Endothelial cell of umbilical vein (primary cell): ENCODE data around the gene ME3. TPM values are rescaled to one million over a fixed set of nuclear protein-coding genes. Genes with fewer than 3 reads are reported as not detected.

ENCODE experiments used
- BruUV-seq: library from RNA; stranded (reverse); fragments of 400-500 nt; replicated peaks from 2 replicates; lab custom pipeline; 2021; lab: Mats Ljungman, UMichigan
- CTCF ChIA-PET: fragments of 300-600, 350-600 bp; sonication (Branson Sonifier 250); formaldehyde crosslinking; loops from one replicate; lab custom pipeline; 2021; ENCODE audit warnings: antibody characterized with exemption, inconsistent platforms; lab: Charles Lee
- POLR2A ChIA-PET: fragments of 300-600, 350-600 bp; sonication (Branson Sonifier 250); formaldehyde crosslinking; loops from one replicate; lab custom pipeline; 2021; ENCODE audit warnings: antibody characterized with exemption, inconsistent platforms; lab: Charles Lee
- DNase-seq: peaks from one replicate; pipeline ENCODE4 v3.0.0-alpha.2; 2011; ENCODE audit warnings: low read depth, low spot score
- FAIRE-seq: peaks from 2 replicates; lab custom pipeline; 2011; peaks lifted over from hg19 to GRCh38; lab: Jason Lieb, UNC
- H2AFZ ChIP-seq: 2 replicates; pipeline ENCODE4 v1.6.0; 2012; ENCODE audit warnings: low read depth, low read length, control low read depth, inconsistent platforms
- H3K27ac ChIP-seq: 2 replicates; pipeline ENCODE4 v1.5.1; 2011; ENCODE audit warnings: low read depth, mild to moderate bottlenecking, control low read depth, low read length, moderate library complexity; ENCODE audit not compliant: insufficient read depth
- H3K27me3 ChIP-seq, 2 experiments: 2 replicates each; pipeline versions ENCODE4 v1.6.0 to v1.6.1; 2011; ENCODE audit warnings: low read length in 2 of 2, mixed read lengths in 1 of 2; ENCODE audit not compliant: control insufficient read depth in 2 of 2, insufficient read depth in 2 of 2
- H3K36me3 ChIP-seq, 2 experiments: 2 replicates in 1 of 2; 3 replicates in 1 of 2; pipeline ENCODE4 v1.5.1; 2011; ENCODE audit warnings: low read length in 2 of 2, mild to moderate bottlenecking in 1 of 2, moderate library complexity in 1 of 2; ENCODE audit not compliant: control insufficient read depth in 2 of 2, insufficient read depth in 2 of 2; ENCODE audit errors: extremely low read depth in 1 of 2
- H3K4me1 ChIP-seq: 3 replicates; pipeline ENCODE4 v1.5.1; 2011; ENCODE audit warnings: mild to moderate bottlenecking, low read length; ENCODE audit not compliant: control insufficient read depth, insufficient read depth; ENCODE audit errors: extremely low read depth
- H3K4me2 ChIP-seq: 2 replicates; pipeline ENCODE4 v1.6.1; 2011; ENCODE audit warnings: low read length, control low read depth, mixed read lengths; ENCODE audit not compliant: insufficient read depth
- H3K4me3 ChIP-seq, 3 experiments: fragments of 200-600 bp in 1 of 3; sonication (generic), shearing (Covaris generic) in 1 of 3; replicated peaks in 1 of 3; 2 replicates each; pipeline ENCODE4 v1.5.1; 2011 to 2016; ENCODE audit warnings: control low read depth in 3 of 3, low read length in 3 of 3, mild to moderate bottlenecking in 2 of 3, inconsistent platforms in 1 of 3, low read depth in 1 of 3, moderate library complexity in 1 of 3; ENCODE audit not compliant: insufficient read depth in 1 of 3
- H3K79me2 ChIP-seq: 2 replicates; pipeline ENCODE4 v1.6.0; 2012; ENCODE audit warnings: low read length, inconsistent platforms; ENCODE audit not compliant: control insufficient read depth, insufficient read depth
- H3K9ac ChIP-seq: replicated peaks from 2 replicates; pipeline ENCODE3; 2011; ENCODE audit warnings: low read length, control low read depth; ENCODE audit not compliant: insufficient read depth; ENCODE audit errors: extremely low read depth
- H3K9me1 ChIP-seq: replicated peaks from 3 replicates; pipeline ENCODE4 v1.6.0; 2011; ENCODE audit warnings: mild to moderate bottlenecking, low read length; ENCODE audit not compliant: control insufficient read depth, insufficient read depth; ENCODE audit errors: extremely low read depth
- H3K9me3 ChIP-seq: replicated peaks from 2 replicates; pipeline ENCODE4 v1.5.1; 2012; ENCODE audit warnings: low read length, inconsistent platforms; ENCODE audit not compliant: control insufficient read depth, insufficient read depth
- H4K20me1 ChIP-seq: replicated peaks from 2 replicates; pipeline ENCODE3; 2011; ENCODE audit warnings: mild to moderate bottlenecking, low read length; ENCODE audit not compliant: control insufficient read depth, insufficient read depth; ENCODE audit errors: extremely low read depth
- EZH2 ChIP-seq: IDR thresholded peaks from 2 replicates; pipeline ENCODE4 v1.6.1; 2012; ENCODE audit warnings: borderline replicate concordance, low read depth, mild to moderate bottlenecking, moderate library complexity, low read length, inconsistent platforms; ENCODE audit not compliant: severe bottlenecking
- FOS ChIP-seq: IDR thresholded peaks from 2 replicates; pipeline ENCODE4 v1.6.1; 2011; ENCODE audit warnings: mild to moderate bottlenecking, low read length, moderate library complexity, borderline replicate concordance; ENCODE audit not compliant: insufficient read depth
- GATA2 ChIP-seq: IDR thresholded peaks from 2 replicates; pipeline ENCODE4 v1.7.0; 2011; ENCODE audit warnings: low read depth, mild to moderate bottlenecking, moderate library complexity, mixed read lengths, low read length; ENCODE audit not compliant: insufficient read length, insufficient read depth
- JUN ChIP-seq: IDR thresholded peaks from 2 replicates; pipeline ENCODE4 v1.6.1; 2011; ENCODE audit warnings: borderline replicate concordance, low read depth; ENCODE audit not compliant: insufficient read length, insufficient read depth
- MYC ChIP-seq: IDR thresholded peaks from one replicate; pipeline ENCODE4 v1.6.1; 2011; ENCODE audit warnings: mild to moderate bottlenecking, low read depth, low read length
- POLR2A ChIP-seq: IDR thresholded peaks from 2 replicates; pipeline ENCODE4 v1.6.1; 2012; ENCODE audit warnings: low read depth, mild to moderate bottlenecking, control low read depth, low read length
- POLR2AphosphoS5 ChIP-seq: IDR thresholded peaks from 2 replicates; pipeline ENCODE4 v1.6.1; 2012; ENCODE audit warnings: low read depth, mild to moderate bottlenecking, control low read depth, low read length, moderate library complexity; ENCODE audit not compliant: insufficient read depth
- dilution Hi-C: fragments of 300-500 bp; cut with MboI; formaldehyde crosslinking; loops from one replicate; pipeline ENCODE4 v1.15.0; 2019; ENCODE audit warnings: low sequenced_read_pairs; ENCODE audit not compliant: extremely low pct_ligation_motif_present
- intact Hi-C: fragments of 100-400 bp; cut with micrococcal nuclease; formaldehyde crosslinking; loops from one replicate; pipeline ENCODE4 v1.10.0; 2022
- polyA plus RNA-seq, 4 experiments: library from polyadenylated mRNA; depleted of rRNA in 3 of 4; stranded (reverse) in 3 of 4; unstranded in 1 of 4; fragments of >200 nt; gene quantifications; 2 replicates each; pipeline versions ENCODE4 v1.2.1 to v1.2.3, GENCODE V29; 2011 to 2012; ENCODE audit warnings: missing spikeins in 1 of 4
- total RNA-seq: library from RNA; stranded (reverse); gene quantifications from 2 replicates; pipeline ENCODE4 v1.2.3, GENCODE V29; 2021
- TF ChIP-seq, protein P1 (sequence below), 2 donors: IDR thresholded peaks; 1 replicate in 1 of 2; 2 replicates in 1 of 2; pipeline ENCODE4 v1.5.1; 2011; ENCODE audit warnings: low read length in 2 of 2, mild to moderate bottlenecking in 2 of 2, moderate library complexity in 2 of 2, control low read depth in 1 of 2, inconsistent platforms in 1 of 2, low read depth in 1 of 2; ENCODE audit not compliant: insufficient read depth in 1 of 2; ENCODE audit errors: extremely low read depth in 1 of 2
- TF ChIP-seq, protein P2 (sequence below): IDR thresholded peaks from 2 replicates; pipeline ENCODE4 v1.6.1; 2011; ENCODE audit not compliant: insufficient read depth, insufficient read length

The ME3 gene
- total and polyA plus RNA-seq, 2 donors (not counting 3 experiments of a cell fraction or from before 2014, with no cell fraction given): 26.9 to 30.4 TPM

DNA sequence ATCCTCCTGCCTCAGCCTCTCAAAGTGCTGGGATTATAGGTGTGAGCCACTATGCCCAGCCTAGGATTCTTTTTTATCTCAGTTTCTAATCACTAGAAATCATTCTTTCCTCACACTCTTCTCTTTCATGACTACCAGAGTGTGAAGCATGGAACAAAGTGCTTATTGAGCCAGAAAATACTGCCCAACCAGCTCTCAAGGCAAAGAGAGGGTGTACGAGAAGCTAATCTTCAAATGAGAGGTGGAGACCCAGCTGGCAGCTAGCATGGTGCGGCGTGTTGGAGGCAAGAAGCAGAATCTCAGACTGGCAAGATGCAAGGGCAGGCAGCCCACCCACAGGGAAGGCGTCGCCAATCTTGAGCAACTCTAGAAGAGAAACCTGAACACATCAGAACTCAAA is 41.1 kb upstream of the ME3 start:
- peaks cover 9% of the 10 kb centered on the region for H3K4me1 ChIP-seq
- FAIRE-seq: no peak
- no peaks in the 10 kb centered on the region for H3K79me2 ChIP-seq
- no TSS peak for BruUV-seq
- ChIA-PET CTCF (no interaction called here), POLR2A (no interaction called here)
- no peak overlapping the region for H2AFZ ChIP-seq
- no peak overlapping the region for H3K4me3 ChIP-seq
- intact Hi-C loops: no loop called here
- dilution Hi-C loops: no loop called here
- no peak overlapping the region for H3K9ac ChIP-seq
- no peaks in the 10 kb centered on the region for H3K9me1 ChIP-seq
- DNase-seq: no peak
- no peaks in the 10 kb centered on the region for H3K36me3 ChIP-seq
- H3K27me3 ChIP-seq: no peaks in the 10 kb centered on the region
- no peak overlapping the region for H3K27ac ChIP-seq
- H3K9me3 ChIP-seq: no peaks in the 10 kb centered on the region
- H3K4me2 ChIP-seq: no peak overlapping the region
- TF ChIP-seq JUN (no peak), POLR2AphosphoS5 (no peak), POLR2A (no peak), EZH2 (no peak)
- TF ChIP-seq, protein P1, sequence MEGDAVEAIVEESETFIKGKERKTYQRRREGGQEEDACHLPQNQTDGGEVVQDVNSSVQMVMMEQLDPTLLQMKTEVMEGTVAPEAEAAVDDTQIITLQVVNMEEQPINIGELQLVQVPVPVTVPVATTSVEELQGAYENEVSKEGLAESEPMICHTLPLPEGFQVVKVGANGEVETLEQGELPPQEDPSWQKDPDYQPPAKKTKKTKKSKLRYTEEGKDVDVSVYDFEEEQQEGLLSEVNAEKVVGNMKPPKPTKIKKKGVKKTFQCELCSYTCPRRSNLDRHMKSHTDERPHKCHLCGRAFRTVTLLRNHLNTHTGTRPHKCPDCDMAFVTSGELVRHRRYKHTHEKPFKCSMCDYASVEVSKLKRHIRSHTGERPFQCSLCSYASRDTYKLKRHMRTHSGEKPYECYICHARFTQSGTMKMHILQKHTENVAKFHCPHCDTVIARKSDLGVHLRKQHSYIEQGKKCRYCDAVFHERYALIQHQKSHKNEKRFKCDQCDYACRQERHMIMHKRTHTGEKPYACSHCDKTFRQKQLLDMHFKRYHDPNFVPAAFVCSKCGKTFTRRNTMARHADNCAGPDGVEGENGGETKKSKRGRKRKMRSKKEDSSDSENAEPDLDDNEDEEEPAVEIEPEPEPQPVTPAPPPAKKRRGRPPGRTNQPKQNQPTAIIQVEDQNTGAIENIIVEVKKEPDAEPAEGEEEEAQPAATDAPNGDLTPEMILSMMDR (IDR thresholded peaks at IDR 0.05; ENCODE audit: extremely low read depth in 1 of 2, insufficient read depth in 1 of 2, low read depth in 1 of 2, low read length in 2 of 2): no peak
- H4K20me1 ChIP-seq: no peaks in the 10 kb centered on the region

DNA sequence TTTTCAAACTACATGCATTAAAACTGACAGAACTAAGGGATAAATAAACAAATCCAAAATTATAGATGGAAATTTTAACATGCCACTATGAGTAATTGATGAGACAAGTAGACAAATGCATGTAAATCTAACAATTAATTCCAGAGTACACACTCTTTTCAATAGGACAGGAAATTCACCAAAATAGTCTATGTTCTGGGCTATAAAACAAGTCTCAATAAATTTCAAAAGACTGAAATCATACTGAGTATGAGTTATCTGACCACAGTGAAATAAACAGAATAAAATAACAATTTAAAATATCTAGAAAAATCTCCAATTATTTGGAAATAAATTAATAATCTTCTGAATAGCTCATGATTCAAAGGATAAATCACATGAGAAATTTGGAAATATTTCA is 38.5 kb upstream of the ME3 start:
- POLR2A ChIA-PET: no interaction called here
- no TSS peak for BruUV-seq

More for the DNA sequence above, 38.5 kb upstream of the ME3 start:
- H3K9ac ChIP-seq: no peak overlapping the region
- H2AFZ ChIP-seq: no peak overlapping the region
- H3K9me3 ChIP-seq: no peaks in the 10 kb centered on the region
- H3K9me1 ChIP-seq: no peaks in the 10 kb centered on the region
- no peak overlapping the region for H3K4me3 ChIP-seq
- FAIRE-seq (no peak), DNase-seq (no peak)
- no peaks in the 10 kb centered on the region for H3K79me2 ChIP-seq
- no peak for TF ChIP-seq POLR2AphosphoS5
- TF ChIP-seq MYC: no peak
- TF ChIP-seq, protein P1 (IDR thresholded peaks at IDR 0.05; ENCODE audit: extremely low read depth in 1 of 2, insufficient read depth in 1 of 2, low read depth in 1 of 2, low read length in 2 of 2): no peak
- TF ChIP-seq EZH2: no peak
- TF ChIP-seq, protein P2, sequence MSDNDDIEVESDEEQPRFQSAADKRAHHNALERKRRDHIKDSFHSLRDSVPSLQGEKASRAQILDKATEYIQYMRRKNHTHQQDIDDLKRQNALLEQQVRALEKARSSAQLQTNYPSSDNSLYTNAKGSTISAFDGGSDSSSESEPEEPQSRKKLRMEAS: no peak
- no peak for TF ChIP-seq GATA2
- no peak for TF ChIP-seq POLR2A
- TF ChIP-seq JUN: no peak
- no peak for TF ChIP-seq FOS
- dilution Hi-C loops: no loop called here
- CTCF ChIA-PET: interaction anchor here (1.1 kb wide), 1 partner anchor 81 kb away, joined by 4 read pairs; no protein-coding TSS in a partner anchor
- H3K27ac ChIP-seq: no peak overlapping the region
- H4K20me1 ChIP-seq: no peaks in the 10 kb centered on the region
- H3K36me3 ChIP-seq: no peaks in the 10 kb centered on the region
- intact Hi-C loops: no loop called here
- no peaks in the 10 kb centered on the region for H3K27me3 ChIP-seq
- H3K4me1 ChIP-seq: no peaks in the 10 kb centered on the region
- no peak overlapping the region for H3K4me2 ChIP-seq
